Activated naive CD4-positive, alpha-beta T cell treated with Interleukin-2 at 50 U/mL for 16 hours (primary cell): Measurements from ENCODE around the gene RHOV.

Experiments
- DNase-seq: peaks from one replicate; pipeline ENCODE4 v3.0.0-alpha.2; 2020

The RHOV gene

DNA sequence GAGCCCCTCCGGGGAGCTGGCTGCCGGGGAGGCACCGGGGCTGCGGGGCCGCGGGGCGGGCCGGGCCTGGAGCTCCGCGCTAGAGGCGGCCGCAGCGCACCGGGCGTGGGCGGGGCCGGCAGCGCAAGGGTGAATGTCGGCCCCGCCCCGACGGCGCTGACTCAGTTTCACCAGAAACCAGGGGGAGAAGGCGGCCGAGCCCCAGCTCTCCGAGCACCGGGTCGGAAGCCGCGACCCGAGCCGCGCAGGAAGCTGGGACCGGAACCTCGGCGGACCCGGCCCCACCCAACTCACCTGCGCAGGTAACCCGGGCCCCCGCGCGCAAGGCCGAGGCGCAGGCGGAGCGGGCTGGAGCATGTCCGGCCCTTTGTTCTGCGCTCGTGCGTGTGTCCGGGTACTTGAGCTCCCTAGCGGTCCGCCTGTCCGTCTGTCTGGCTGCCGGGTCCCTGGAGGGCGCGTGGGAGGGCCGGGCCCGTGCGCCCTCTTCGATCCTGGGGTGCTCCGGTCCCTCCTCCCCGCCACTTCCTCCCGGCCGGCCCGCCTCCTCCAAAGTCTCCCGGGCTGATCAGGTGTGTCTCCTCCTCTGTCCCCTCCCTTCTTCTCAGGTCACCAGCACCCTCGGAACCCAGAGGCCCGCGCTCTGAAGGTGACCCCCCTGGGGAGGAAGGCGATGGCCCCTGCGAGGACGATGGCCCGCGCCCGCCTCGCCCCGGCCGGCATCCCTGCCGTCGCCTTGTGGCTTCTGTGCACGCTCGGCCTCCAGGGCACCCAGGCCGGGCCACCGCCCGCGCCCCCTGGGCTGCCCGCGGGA lies 29.9 kb downstream of the RHOV start, which contains the start of gene SPINT1:
Gene SPINT1 (plus strand): TSS at position 164 of the 811 bp plus-strand sequence. CDS start 507 bp downstream, at position 671.
- DNase-seq = peak; percentile 83

DNA sequence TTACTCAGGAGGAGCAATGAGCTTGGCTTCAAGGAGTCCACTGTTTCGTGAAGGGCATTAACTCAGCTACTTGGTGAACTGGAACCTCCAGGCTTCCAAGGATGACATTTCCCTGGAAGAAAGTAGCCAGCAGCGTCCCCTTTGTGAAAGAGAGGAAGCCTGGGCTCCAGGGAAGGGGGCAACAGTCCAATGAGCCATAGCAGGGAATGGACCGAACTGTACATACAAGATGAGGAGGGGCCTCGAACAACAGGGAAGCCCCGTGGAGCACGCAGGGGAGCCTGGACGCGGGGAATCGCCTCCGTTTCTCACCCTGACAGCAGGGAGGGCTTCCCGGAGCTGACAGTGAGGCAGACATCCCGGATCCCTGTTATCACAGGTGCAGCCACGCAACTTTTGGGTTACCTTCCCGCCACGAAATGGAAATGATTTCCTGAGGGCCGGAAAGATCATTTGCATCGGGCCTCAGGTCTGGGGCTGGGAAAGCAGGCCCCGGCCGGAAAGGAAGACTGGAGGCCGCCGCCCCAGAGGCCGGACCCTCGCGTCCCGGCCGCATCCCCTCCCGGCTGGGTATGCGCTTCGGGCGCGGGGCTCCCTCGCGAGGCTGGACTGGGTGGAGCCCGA lies 30.7 kb downstream of the RHOV start:
- DNase-seq = no peak

DNA sequence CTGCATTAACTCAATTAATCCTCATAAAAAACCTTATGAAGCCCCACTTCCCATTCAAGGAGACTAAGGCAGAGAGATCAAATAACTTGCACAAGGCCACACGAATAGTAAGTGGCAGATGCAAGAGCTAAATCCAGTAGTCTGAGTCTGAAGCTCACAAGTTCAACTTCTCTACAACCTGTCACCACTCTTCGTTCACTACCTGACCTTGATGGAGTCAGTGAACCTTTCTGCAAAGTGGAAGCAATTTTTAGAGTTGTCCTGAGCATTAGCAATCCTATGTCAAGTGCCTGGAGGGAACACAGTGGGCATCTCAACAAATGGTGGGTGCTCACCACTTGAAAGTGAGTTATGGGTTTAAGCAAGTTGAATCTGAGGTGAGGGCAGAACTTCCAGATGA lies 32.3 kb downstream of the RHOV start:
- no peak for DNase-seq

DNA sequence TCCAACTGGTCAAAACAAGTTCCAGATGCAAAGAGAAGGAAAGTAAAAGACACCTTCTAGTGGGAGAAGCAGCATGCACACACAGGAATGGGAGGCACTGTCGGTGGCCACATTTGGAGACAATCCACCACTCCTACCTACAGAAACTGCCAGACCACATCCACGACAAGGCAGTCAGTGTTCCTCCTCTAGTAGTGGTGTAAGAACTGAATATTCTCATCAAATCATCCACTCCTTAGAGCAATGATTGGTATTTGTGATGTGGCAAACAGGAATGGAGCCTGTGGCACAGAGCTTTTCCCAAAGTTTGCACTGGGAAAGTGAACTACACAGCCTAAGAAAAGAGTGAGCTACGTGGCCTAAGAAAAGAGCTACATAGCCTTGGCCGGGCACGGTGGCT lies 35.3 kb downstream of the RHOV start:
- no peak for DNase-seq

DNA sequence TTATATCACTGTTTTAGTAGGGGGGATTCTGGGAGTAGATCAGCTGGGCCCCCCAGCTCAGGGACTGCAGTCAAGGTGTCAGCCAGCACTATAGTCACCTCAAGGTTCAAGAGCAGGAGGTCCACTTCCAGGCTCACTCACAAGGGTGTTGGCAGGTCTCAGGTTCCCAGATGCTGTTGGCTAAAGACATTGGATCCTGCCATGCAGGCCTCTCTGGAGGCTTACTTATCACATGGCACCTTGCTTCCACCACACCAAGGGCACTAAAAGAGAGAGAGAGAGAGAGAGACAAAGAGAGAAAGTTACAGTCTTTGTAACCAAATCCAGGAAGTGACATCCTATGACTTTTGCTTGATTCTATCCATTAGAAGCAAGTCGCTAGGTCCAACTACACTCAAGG lies 38.0 kb downstream of the RHOV start:
- no peak for DNase-seq

DNA sequence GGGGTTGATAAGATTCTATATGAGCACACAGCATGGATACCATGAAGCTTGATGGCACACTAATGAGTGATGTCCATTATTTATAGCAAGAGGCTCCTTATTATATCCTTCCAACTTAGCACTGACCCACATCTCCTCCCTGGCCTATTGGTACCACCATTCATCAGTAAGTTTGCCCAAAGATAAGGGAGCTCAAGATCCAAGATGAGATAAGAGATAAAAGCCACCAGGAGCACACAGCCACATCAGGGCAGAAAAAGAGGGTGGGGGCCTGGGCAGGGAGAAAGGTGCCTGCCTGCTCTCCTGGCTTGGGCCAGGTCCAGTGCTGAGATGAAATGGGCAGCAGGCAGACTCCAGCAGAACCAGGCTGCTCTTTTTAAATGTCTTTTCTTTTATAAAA lies 41.1 kb downstream of the RHOV start:
- DNase-seq = no peak

DNA sequence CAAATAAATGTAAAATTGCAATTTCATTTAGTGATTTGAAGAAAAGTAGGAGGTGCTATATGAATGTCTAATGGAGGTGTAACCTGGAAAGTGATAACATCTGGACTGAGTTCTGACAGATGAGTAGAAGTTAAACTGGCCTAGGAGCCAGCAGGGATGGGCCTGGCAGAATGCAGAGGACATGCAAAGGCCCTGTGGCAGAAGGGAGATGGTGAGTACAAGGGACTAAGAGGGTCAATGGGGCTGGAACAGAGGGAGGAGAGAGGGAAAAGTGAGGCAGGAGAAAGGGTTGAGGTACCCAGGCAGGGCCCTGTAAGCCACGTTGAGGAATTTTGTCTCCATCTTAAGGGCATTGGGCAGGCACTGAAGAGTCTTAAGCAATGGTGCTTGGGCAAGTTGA lies 42.2 kb downstream of the RHOV start:
- no peak for DNase-seq

DNA sequence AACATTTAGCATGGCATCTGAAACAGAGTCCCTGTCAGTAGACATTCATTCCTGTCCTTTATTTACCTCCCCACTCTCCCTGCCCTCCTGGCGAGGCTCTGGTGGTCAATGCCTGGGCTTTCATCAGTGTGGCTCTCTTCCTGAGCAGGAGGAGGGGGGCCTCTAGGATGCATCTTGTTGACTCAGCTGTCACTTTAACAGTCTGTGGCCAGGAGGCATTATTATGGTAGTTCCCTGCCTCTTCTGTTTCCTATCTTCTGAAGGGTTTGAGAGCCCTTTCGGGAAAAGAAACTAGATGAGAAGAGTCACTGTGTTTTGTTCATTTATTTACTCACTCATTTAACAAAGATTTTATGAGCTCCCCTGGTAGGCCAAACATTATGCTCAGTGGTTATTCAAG lies 43.1 kb downstream of the RHOV start:
- DNase-seq = no peak

DNA sequence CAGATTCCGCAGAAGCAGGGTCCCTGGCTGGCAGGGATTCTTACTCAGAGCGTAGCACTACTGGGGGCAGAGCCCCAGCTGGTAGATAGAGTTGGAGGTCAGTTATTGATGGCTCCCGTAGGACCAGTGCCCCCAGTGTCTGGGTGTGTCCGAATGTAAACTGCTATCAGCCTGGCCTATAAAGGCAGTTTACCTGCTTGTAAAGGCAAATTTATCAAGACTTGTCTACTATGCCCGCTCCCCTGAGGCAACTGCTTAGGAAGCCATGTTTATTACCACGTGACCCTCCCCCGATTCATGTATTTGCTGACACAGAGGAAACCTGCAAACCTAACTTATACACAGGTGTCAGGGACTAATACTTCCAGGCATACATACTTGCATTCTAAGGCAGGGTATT lies 44.9 kb downstream of the RHOV start:
- no peak for DNase-seq

DNA sequence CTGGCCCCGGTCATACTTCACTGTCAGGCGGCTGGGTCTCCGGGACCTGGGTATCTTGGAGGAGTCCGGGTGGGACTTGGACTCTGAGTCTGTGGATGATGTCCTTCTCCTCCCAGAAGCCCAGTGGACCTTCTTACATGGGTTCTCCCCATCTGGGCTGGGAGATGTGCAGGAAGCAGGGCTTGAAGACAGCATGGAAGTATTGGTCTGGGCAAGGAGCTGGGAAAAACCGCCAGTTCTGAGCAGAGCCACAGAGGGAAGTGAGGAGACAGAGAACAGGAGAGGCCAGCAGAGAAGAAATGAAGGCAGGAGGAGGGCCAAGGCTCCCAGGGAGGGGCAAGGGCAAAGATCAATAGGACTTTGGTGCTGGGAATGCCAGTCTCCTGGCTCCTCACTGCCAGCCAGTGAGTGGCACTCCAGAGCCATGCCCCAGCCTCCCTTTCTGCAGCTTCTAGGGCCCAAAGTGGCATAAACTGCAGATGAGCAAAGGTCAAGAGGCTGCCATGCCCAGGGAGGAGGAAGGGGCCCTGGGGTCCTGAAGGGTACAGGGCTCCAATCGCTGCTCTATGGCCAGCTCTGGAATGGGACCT lies 45.5 kb downstream of the RHOV start, which contains the start of gene PPP1R14D:
Gene PPP1R14D (minus strand): TSS at position 262 of the 590 bp plus-strand sequence. CDS start 67 bp downstream, at position 195.
- no peak for DNase-seq

DNA sequence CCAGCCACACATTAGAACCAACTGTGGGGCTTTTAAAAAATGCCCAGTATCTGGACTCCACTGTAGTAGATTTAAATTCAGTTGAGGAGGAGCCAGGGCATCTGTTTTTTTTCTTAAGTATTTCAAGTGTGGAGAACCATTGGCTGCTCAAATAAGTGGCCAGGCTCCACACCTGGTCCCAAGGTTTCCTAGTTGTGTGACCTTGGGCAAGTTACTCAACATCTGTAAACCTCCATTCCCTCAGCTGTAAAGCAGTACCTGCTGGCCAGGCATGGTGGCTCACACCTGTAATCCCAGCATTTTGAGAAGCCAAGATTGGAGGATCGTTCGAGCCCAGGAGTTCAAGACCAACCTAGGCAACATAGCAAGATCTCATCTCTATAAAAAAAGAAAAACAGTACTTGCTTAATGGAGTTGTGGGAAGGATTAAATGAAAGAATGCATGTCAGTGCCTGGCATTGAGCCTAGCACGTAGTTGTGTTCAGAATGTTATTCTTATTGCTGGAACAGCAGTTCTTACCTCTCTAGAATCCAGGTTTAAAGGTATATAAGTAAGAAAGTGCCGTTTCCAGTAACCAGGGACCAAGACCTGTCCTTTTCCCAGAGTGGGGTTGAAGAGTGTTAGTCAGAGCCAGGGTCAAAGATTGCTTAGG lies 47.5 kb downstream of the RHOV start:
- DNase-seq = no peak

DNA sequence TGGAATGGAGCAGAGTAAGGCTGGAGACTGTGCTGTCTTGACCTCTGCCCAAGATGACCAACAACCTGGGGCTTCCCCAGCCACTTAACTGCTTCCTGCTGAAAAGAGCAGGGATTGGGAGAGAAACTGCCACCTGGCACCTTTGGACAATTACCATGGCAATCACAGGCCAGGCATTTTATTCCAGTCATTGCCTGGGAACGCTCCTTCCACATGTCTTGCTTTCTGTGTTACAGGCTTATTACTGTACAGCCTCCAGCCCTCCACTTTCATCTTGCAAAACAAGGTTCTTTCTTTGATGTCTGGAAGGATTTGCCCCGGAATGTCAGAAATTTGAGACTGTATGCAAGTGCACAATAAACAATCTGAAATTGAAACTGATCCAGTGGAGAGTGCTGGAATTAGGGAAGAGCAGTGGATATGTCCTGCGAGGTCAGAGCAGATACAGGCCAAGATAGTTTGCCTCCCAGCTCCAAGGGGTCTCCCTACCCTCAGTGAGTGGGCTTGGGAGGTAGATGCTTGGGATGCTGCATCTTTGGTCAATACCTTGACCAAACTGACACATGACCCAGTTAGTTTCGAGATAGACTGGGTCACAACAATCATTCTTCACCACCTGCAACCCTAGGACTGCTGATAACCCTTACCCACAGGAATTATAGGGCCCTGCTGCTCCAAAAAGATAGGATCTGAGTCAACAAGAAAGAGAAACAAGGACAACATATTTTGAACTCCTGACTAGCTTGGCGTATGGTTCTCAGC lies 48.2 kb downstream of the RHOV start:
- no peak for DNase-seq

DNA sequence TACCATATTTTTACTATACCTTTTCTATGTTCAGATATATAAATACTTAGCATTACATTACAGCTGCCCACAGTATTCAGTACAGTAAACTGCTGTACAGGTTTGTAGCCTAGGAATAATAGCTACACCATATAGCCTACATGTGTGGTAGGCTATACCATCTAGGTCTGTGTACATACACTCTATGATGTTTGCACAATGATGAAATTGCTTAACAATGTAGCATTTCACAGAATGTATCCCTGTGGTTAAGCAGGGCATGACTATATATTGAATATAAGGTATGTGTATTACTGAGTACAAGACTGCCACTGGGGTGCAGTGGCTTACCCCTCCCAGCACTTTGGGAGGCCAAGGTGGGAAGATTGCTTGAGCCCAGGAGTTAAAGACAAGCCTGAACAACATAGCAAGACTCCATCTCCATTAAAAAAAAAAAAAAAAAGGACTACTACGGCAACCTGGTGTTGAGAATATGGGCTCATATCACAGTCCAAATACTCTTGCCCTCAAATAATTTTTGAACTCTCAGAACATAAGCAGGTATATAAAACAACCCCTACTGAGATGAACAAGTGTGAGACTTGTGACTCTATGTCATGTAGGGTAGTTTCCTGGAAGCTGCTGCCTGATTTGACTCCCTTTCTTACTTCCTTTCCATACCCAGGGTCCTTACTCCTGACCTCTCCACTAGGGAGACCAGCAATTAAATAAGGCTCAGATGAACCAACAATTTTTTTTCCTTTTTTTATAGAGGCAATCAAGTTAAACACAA lies 50.3 kb downstream of the RHOV start:
- no peak for DNase-seq
